AG10803 (cell line): ENCODE data around the gene CPEB4.

Source experiments
- DNase-seq: peaks from one replicate; pipeline ENCODE4 v3.0.0; 2010; ENCODE audit warnings: low read depth
- H3K4me3 ChIP-seq: 2 replicates; pipeline ENCODE4 v1.5.1; 2011; ENCODE audit warnings: mild to moderate bottlenecking, low read length, control low read depth
- CTCF ChIP-seq: conservative IDR thresholded peaks from 2 replicates; pipeline ENCODE4 v1.5.1; 2011; ENCODE audit warnings: mild to moderate bottlenecking, low read length, control low read depth, inconsistent platforms

CPEB4 gene

GRCh38 chr5:173885475-173886010 lies 2.6 kb upstream of the CPEB4 start:
- DNase-seq: no peak
- no peak overlapping the region for H3K4me3 ChIP-seq
- TF ChIP-seq CTCF: no peak

- no peak for DNase-seq
- H3K4me3 ChIP-seq: no peak overlapping the region
- TF ChIP-seq CTCF: no peak
Observed at GRCh38 chr5:173886150-173886549, 2.0 kb upstream of the CPEB4 start.

- no peak for TF ChIP-seq CTCF
- DNase-seq: peak; percentile 35
- peak overlapping the region; percentile 78 for H3K4me3 ChIP-seq
Observed at GRCh38 chr5:173888473-173889131, 453 bp downstream of the CPEB4 start.

GRCh38 chr5:173890195-173890991 lies 2.2 kb downstream of the CPEB4 start:
- peak; percentile 27 for DNase-seq
- peak overlapping the region; percentile 78 for H3K4me3 ChIP-seq
- no peak for TF ChIP-seq CTCF

- DNase-seq: no peak
- no peak for TF ChIP-seq CTCF
- H3K4me3 ChIP-seq: peak overlapping the region; percentile 78
Observed at GRCh38 chr5:173891308-173892116, 3.4 kb downstream of the CPEB4 start.

- TF ChIP-seq CTCF: no peak
- no peak for DNase-seq
- no peak overlapping the region for H3K4me3 ChIP-seq
Observed at GRCh38 chr5:173893192-173893561, 5.0 kb downstream of the CPEB4 start.
